Gastrocnemius medialis (tissue), 4 donors: ENCODE results near the gene CTBP1. TPM values are rescaled to one million over a fixed set of nuclear protein-coding genes. Genes with fewer than 3 reads are reported as not detected.

Experiments used
- ATAC-seq, 2 donors: fragments of 150-250 bp; one replicate each; pipeline ENCODE4 v1.9.1; 2016
- DNase-seq, 2 donors: peaks; one replicate each; pipeline ENCODE4 v3.0.0-alpha.2; 2019
- H3K27ac ChIP-seq, 4 donors: fragments of 200-600 bp; sonication (generic); 1 replicate in 1 of 4; 2 replicates in 3 of 4; pipeline ENCODE4 v1.5.1; 2016 to 2018; ENCODE audit warnings: mild to moderate bottlenecking in 2 of 4, moderate library complexity in 1 of 4
- H3K27me3 ChIP-seq, 3 donors: fragments of 200-600 bp; sonication (generic) in 2 of 3; 1 replicate in 1 of 3; 2 replicates in 2 of 3; pipeline versions ENCODE4 v1.5.1 to v1.6.0; 2016 to 2019; ENCODE audit warnings: mild to moderate bottlenecking in 1 of 3, moderate library complexity in 1 of 3
- H3K36me3 ChIP-seq, 2 donors: fragments of 200-600 bp; sonication (generic) in 1 of 2; one replicate each; pipeline ENCODE4 v1.5.1; 2017 to 2018
- H3K4me1 ChIP-seq, 2 donors: fragments of 200-600 bp; sonication (generic) in 1 of 2; one replicate each; pipeline ENCODE4 v1.5.1; 2016 to 2017; ENCODE audit warnings: mild to moderate bottlenecking in 2 of 2
- H3K4me3 ChIP-seq, 4 donors: fragments of 200-600 bp; sonication (generic) in 3 of 4; 1 replicate in 1 of 4; 2 replicates in 3 of 4; pipeline ENCODE4 v1.5.1; 2016 to 2019; ENCODE audit warnings: mild to moderate bottlenecking in 2 of 4
- H3K9me3 ChIP-seq, 3 donors: fragments of 200-600 bp; sonication (generic) in 2 of 3; 1 replicate in 1 of 3; 2 replicates in 2 of 3; pipeline ENCODE4 v1.5.1; 2016 to 2019
- CTCF ChIP-seq, 5 experiments: fragments of 450-650 bp in 3 of 5; fragments of 200-600 bp in 2 of 5; sonication (generic) in 2 of 5; IDR thresholded peaks in 4 of 5; conservative IDR thresholded peaks in 1 of 5; 1 replicate in 4 of 5; 2 replicates in 1 of 5; pipeline ENCODE4 v1.5.1; 2016 to 2019; ENCODE audit warnings: antibody characterized with exemption in 5 of 5, mild to moderate bottlenecking in 3 of 5, moderate library complexity in 3 of 5
- POLR2A ChIP-seq, 2 donors: fragments of 450-650 bp; IDR thresholded peaks; one replicate each; pipeline ENCODE4 v1.6.1; 2017; ENCODE audit warnings: antibody characterized with exemption in 2 of 2, mild to moderate bottlenecking in 2 of 2, moderate library complexity in 2 of 2
- in situ Hi-C, 4 donors: fragments of 200-750 bp; cut with MboI; loops; one replicate each; pipeline versions ENCODE4 v1.15.0 to v1.8.0; 2017; ENCODE audit warnings: low sequenced_read_pairs in 4 of 4
- intact Hi-C: fragments of 100-400 bp; cut with DNase I; formaldehyde crosslinking; loops from one replicate; pipeline ENCODE4 v1.15.1; 2023; ENCODE audit warnings: low total_unique reads
- total RNA-seq, 4 donors: library from RNA; depleted of rRNA; stranded (reverse); fragments of >200 nt; gene quantifications; one replicate each; pipeline versions ENCODE4 v1.1.0 to v1.2.3, GENCODE V29; 2016

CTBP1 gene
- total RNA-seq, 4 donors from 2014 or later, result 126 to 224 (median 169) TPM

- intact Hi-C loops, result loop anchor here (10.0 kb wide), 1 partner anchor 491 kb away; the partner anchor contains the start of gene SLC49A3
- H3K9me3 ChIP-seq, result no peaks in the 10 kb centered on the region
- ATAC-seq (no peak), DNase-seq (no peak)
- H3K4me1 ChIP-seq, result peaks cover 65 to 71% of the 10 kb centered on the region in 2 donors
- no peak for TF ChIP-seq POLR2A (IDR thresholded peaks at IDR 0.05)
- TF ChIP-seq CTCF (IDR thresholded peaks at IDR 0.05 in 4 of 5, conservative IDR thresholded peaks at IDR 0.05 in 1 of 5), result no peak
- peak overlapping the region; percentile 82 to 91 (median 86) for H3K27ac ChIP-seq
- in situ Hi-C loops, result no loop called here
- no peak overlapping the region for H3K4me3 ChIP-seq
- H3K27me3 ChIP-seq, result peaks cover 4 to 13% (median 9%) of the 10 kb centered on the region in 3 donors
- H3K36me3 ChIP-seq, result no peaks in the 10 kb centered on the region
Measured at GRCh38 chr4:1175635-1176229, 73.2 kb downstream of the CTBP1 start.

GRCh38 chr4:1174941-1175634 is 73.8 kb downstream of the CTBP1 start:
- peak overlapping the region; percentile 82 to 91 (median 86) for H3K27ac ChIP-seq
- peaks cover 4 to 20% (median 9%) of the 10 kb centered on the region in 3 donors for H3K27me3 ChIP-seq
- intact Hi-C loops (loop anchor here (5.0 to 10.0 kb wide), 2 partner anchors 172 to 490 kb away; partner anchors contain the start of genes SLC49A3 and UVSSA), in situ Hi-C loops (no loop called here)
- H3K9me3 ChIP-seq, result no peaks in the 10 kb centered on the region
- H3K36me3 ChIP-seq, result no peaks in the 10 kb centered on the region
- ATAC-seq (no peak), DNase-seq (no peak)
- no peak overlapping the region for H3K4me3 ChIP-seq
- H3K4me1 ChIP-seq, result peaks cover 65 to 71% of the 10 kb centered on the region in 2 donors
- TF ChIP-seq POLR2A (IDR thresholded peaks at IDR 0.05), result no peak
- no peak for TF ChIP-seq CTCF (IDR thresholded peaks at IDR 0.05 in 4 of 5, conservative IDR thresholded peaks at IDR 0.05 in 1 of 5)

DNA sequence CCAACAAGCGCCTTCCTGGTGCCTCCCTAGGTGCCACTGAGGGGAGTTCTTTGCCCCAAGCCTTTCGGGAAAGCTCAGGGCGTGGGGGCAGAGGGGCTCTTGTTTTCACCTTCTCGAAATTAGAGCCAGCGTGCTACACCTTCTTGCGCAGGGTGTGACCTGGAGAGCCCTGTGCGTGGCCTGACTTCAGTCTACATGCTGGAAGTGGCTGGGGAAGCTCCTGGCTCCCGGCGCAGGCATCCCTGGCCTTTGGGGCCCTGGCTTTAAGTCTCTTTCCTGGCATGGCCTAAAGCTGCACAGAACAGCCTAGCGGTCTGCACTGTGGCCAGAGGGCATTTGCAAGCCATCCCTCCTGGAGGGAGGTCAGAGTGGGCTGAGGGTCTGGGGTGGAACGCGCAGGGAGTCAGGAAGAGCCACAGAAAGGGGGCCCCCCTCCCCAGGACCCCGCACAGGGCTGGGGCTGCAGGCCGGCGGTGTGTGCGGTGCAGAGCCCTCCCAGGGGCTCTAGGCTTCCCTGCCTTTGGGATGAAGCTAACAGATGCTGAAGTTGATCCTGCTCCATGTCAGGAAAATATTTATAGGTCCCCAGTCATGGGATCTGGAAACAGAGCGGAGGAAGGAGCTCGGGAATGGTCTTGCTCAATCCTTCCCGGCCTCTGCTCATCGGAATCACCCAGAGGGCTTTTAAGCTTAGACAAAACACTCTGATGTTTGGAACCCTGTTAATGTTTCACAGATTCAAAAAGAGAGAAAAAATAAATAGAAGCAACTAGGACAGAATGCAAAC is 75.8 kb downstream of the CTBP1 start:
- TF ChIP-seq POLR2A (IDR thresholded peaks at IDR 0.05) (no peak), CTCF (IDR thresholded peaks at IDR 0.05 in 4 of 5, conservative IDR thresholded peaks at IDR 0.05 in 1 of 5) (no peak)
- DNase-seq (peak; percentile 76 to 83), ATAC-seq (peak; percentile 88 to 90)
- Histone ChIP-seq H3K4me3 (peak overlapping the region in 1 of 4 donors; percentile 17), H3K27me3 (peaks cover 4 to 21% (median 9%) of the 10 kb centered on the region in 3 donors), H3K36me3 (no peaks in the 10 kb centered on the region), H3K9me3 (no peaks in the 10 kb centered on the region), H3K4me1 (peaks cover 49 to 56% of the 10 kb centered on the region in 2 donors), H3K27ac (peak overlapping the region; percentile 82 to 91 (median 86))
- intact Hi-C loops, result loop anchor here (5.0 to 10.0 kb wide), 2 partner anchors 174 to 488 kb away; partner anchors contain the start of genes SLC49A3 and UVSSA
- in situ Hi-C loops, result no loop called here

DNA sequence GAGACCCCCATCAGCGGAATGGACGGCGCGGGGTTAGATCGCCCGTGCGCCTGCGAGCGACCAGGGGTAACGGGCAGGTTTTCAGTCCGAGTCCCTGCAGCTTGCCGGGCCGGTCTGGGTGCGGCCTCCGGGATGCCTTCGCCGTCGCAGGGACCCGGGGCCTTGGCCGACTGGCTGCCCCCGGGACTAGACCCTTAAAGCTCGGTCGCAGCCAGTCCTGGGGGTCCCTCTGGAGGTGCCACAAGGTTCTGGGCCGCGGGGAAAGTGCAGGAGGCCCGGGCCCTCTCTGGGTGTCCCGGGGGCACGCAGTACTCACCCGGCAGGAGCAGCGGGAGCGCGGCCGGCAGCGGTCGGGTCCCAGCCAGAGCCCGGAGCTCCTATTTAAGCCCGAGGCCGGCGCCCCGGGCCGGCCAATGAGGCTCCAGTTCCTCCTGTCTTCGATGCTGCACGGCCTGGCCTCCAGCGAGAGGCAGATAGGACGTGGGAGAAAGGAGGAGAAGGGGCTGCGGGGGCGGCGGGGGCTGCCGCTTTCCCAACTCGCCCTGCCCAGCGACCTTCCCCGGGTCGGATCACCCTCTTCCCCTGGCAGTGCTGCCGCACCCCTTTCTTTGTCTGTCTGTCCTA is 76.6 kb downstream of the CTBP1 start, which contains the start of gene SPON2:
Gene SPON2, minus strand, starts transcription at position 356 of the 624 bp plus-strand sequence.
- Histone ChIP-seq H3K4me3 (peak within 1 kb of the TSS; percentile 28 to 42 (median 38)), H3K36me3 (no peaks in the 10 kb centered on the region), H3K27me3 (peaks cover 4 to 21% (median 9%) of the 10 kb centered on the region in 3 donors), H3K9me3 (no peaks in the 10 kb centered on the region), H3K27ac (peak within 1 kb of the TSS; percentile 82 to 91 (median 86)), H3K4me1 (peaks cover 41 to 53% of the 10 kb centered on the region in 2 donors)
- in situ Hi-C loops, result no loop called here
- TF ChIP-seq CTCF (IDR thresholded peaks at IDR 0.05 in 4 of 5, conservative IDR thresholded peaks at IDR 0.05 in 1 of 5) (no peak), POLR2A (IDR thresholded peaks at IDR 0.05) (no peak)
- no peak for DNase-seq
- no peak for ATAC-seq
- intact Hi-C loops, result loop anchor here (5.0 to 10.0 kb wide), 2 partner anchors 175 to 488 kb away; partner anchors contain the start of genes SLC49A3 and UVSSA
